GM19099 (cell line): ENCODE measurements around the gene LANCL2.

Experiments
- POLR2A ChIP-seq: IDR thresholded peaks from 3 replicates; pipeline ENCODE4 v1.6.1; 2011; ENCODE audit warnings: low read depth; ENCODE audit not compliant: insufficient read length; ENCODE audit errors: extremely low read depth

The LANCL2 gene

GRCh38 chr7:55415173-55415778 is 50.1 kb downstream of the LANCL2 start:
- no peak for TF ChIP-seq POLR2A

DNA sequence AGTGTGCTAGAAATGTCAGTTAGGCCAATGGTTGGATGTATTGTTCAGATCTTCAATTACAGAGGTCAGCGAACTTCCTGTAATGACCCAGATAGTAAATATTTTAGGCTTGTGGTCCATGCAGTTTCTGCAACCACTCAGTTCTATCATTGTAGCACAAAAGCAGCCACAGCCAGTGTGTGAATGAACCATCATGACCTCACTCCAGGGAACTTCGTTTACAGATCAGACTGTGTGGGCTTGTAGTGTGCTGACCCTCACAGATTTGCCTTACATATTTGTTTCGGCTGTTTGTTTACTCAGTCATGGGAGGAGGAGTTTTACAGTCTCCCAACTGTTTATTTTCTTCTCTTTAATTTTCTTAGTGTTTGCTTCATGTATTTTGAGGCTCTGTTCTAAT is 55.4 kb downstream of the LANCL2 start:
- no peak for TF ChIP-seq POLR2A

GRCh38 chr7:55423277-55423711 is 58.2 kb downstream of the LANCL2 start:
- no peak for TF ChIP-seq POLR2A

DNA sequence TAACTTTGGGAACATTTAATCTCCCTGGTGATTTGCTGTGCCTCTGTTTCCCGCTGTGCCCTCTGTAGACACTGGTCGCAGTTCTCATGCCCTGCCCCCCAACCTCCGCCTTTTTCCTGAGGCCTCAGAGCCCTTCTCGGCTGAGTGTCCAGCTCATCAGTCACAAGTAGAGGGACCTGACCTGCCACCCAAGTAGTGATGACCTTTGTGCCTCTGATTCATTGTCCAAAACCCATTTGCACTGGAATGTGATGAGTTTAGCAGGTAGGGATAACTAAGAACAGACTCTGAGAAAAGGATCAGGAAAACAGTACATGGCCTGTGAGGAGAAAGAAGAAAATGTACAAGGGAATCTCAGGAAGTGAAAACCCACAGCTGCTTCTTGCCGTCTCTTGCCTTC is 58.8 kb downstream of the LANCL2 start:
- TF ChIP-seq POLR2A: no peak

GRCh38 chr7:55425141-55425752 is 60.1 kb downstream of the LANCL2 start:
- TF ChIP-seq POLR2A: no peak

DNA sequence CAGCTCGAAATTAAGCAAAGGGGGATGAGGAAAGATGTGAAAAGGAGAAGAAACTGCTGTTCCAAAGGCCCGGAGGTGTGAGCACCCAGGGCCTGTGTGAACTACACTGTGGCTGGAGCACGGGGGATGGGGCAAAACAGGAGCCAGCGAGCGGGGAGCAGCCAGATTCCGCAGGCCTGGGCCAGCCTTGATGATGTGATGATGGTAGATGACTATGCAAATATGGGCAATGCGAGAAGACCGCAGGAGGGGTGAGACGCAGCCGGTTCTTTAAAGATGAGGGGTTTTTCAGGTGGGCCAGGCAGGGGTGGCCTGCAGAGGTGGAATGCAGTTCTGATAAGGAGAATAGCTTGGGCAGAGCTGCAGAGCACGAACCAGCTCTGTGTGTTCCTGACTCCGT is 61.5 kb downstream of the LANCL2 start:
- TF ChIP-seq POLR2A: no peak

DNA sequence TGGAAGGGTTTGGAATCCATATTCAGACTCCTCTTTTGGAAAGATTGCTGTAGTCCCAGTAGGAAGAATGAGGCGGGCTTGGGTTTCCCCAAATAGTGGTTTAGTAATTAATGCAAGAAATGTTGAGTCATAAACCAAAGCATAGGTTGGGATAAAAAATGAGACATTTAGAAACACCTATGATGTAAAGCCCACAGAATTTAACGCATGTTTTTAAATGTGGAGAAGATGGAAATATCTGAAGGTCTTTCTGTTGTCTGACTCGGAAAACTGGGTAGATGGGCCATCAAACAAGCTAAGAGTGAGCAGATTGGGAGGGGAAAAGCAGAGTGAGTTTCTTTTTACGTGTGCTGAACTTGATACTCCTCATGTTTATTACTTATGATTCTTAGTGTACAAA is 62.2 kb downstream of the LANCL2 start:
- no peak for TF ChIP-seq POLR2A

DNA sequence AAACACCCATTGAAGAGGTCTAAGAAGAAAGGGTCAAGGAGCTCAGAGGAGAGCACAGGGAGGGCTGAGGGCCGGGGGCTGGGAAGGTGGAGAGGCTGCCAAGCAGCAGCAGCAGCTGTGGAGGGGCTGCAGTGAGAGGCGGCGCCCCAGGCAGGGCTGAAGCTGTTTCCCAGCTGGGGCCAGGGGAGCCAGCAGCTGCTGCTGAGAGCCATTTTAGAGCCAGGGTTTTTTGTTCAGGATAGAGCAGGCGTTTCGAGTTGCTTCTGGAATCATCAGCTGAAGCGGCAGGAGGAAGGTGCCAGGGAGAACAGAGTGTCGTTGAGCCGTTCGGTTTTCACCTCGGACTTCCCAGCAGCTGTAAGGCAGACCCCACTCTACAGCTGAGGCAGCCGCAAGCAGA is 62.7 kb downstream of the LANCL2 start:
- no peak for TF ChIP-seq POLR2A

GRCh38 chr7:55429835-55430499 is 64.8 kb downstream of the LANCL2 start:
- no peak for TF ChIP-seq POLR2A

DNA sequence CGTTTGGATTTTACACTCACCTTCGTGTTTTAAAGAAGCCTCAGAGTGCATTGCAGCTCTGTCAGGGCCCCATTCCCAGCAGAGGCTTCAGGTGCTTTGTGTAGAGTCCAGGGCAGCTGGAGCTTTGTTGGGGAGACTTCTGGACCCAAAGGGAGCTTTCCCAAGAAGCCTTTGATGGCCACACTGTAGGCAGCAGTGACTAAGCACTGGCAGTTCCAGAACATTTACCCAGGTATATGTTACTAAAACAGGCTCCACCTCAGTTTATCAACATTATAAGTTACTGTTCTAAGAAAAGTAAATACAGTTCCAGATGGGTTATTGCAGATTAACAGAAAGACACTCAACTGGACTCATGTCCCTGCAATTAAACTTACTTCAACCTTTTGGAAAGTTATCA is 66.8 kb downstream of the LANCL2 start:
- TF ChIP-seq POLR2A: no peak

- no peak for TF ChIP-seq POLR2A
Observed at GRCh38 chr7:55432506-55432905, 67.4 kb downstream of the LANCL2 start.

DNA sequence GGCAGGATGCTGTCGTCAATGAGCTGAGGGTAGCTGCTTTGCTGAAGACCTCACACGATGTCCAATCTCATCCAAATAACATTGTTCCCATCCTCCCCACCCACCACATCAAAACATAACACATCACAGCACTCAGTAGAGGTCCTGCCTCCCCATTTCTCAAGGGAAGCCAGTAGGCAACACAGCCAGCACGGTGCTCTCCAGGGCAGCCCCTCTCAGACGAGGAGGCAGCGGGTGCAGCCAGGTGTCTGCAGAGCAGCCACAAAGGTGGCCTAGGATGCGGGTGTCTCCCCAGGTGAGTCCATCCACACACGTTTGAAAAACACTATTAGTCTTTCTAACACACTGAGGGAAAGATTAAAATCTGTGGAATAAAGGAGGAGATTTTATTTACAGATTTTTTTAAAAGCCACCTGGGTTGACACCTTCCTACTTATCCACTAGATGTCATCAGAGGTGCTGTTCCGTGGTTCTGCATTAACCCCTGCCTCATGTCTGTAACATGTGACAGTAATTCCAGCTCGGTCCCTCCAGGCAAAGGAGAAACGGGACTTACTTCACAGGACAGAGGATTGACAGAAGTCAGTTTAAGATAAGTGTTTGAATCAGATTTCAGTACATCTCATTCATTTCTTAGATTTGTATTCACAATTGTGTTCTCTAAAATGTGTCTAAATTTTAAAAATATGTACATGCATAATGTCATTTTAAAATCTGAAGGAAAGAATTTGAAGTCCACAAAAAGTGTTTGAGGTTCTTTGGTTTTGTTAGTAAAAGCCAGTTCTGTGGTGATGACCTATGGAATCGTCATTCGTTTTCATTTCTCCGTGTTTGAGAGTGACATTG is 68.0 kb downstream of the LANCL2 start:
- TF ChIP-seq POLR2A: no peak

DNA sequence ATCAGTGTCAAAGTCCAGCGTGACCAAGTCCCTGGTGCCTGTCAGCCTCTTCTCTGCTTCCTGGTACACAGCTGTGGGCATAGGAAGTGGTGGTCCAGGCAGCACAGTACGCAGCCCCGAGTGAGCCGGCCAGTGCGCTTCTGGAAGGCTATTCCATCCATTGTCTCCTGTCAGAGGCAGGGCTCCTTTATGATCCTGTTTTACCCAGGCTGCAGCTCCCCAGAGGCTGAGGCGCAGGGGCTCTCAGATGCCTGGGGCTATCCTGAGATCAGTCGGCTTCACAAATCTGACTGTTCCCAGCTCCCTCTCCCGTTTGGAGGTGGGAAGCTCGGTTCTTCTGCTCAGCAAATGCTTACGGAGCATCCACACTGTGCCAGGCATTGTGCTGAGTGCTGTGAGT is 70.3 kb downstream of the LANCL2 start:
- TF ChIP-seq POLR2A: no peak

DNA sequence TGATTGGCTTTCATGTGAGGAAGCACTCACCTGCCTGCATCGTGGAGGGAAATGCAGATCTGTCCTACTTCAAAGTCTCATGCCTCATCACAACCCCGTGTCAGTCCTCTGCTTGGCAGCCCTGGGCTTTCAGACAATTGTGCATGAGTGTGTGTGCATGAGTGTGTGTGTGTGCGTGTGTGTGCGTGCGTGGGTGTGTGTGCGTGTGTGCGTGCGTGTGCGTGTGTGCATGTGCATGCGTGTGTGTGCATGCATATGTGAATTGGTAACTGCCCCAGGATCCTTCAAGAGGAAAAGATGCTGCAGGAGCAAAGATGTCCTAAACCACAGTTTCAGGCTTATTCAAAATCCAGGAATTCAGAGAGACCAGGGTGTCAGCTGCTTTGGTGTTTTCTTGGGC is 71.3 kb downstream of the LANCL2 start:
- no peak for TF ChIP-seq POLR2A

- TF ChIP-seq POLR2A: no peak
Observed at GRCh38 chr7:55437375-55437774, 72.2 kb downstream of the LANCL2 start.
